Colon (tissue), 2 donors: ENCODE measurements around the gene LMNA.
"Not testable (repeated sequence)": the region's sequence is repeated elsewhere in the genome, so short reads cannot be mapped to it uniquely, and the experiment has no call there.

Experiments
- FAIRE-seq: peaks from 2 replicates; lab custom pipeline; 2012; peaks lifted over from hg19 to GRCh38; lab: Jason Lieb, UNC
- donor health status: control.
- donor health status: control.

LMNA gene

GRCh38 chr1:156104861-156105832 lies 9.4 kb upstream of the LMNA start:
- no peak for FAIRE-seq

- no peak for FAIRE-seq
Measured at GRCh38 chr1:156106624-156107488, 7.7 kb upstream of the LMNA start.

GRCh38 chr1:156108057-156108456 lies 6.5 kb upstream of the LMNA start:
- no peak for FAIRE-seq

- FAIRE-seq, result no peak
Measured at GRCh38 chr1:156108664-156109241, 5.8 kb upstream of the LMNA start.

GRCh38 chr1:156110252-156110651 lies 4.3 kb upstream of the LMNA start:
- FAIRE-seq, result no peak

- no peak for FAIRE-seq
Measured at GRCh38 chr1:156111355-156111962, 3.1 kb upstream of the LMNA start.

GRCh38 chr1:156112276-156113137 lies 2.0 kb upstream of the LMNA start:
- no peak for FAIRE-seq

- FAIRE-seq, result no peak
Measured at GRCh38 chr1:156113282-156113950, 1.1 kb upstream of the LMNA start.

- FAIRE-seq, result no peak
Measured at GRCh38 chr1:156114919-156115513, 505 bp downstream of the LMNA start.

- no peak for FAIRE-seq
Measured at GRCh38 chr1:156115514-156116374, 1.2 kb downstream of the LMNA start.

- FAIRE-seq, result not testable (repeated sequence)
Measured at GRCh38 chr1:156116731-156117130, 2.2 kb downstream of the LMNA start.

- FAIRE-seq, result no peak
Measured at GRCh38 chr1:156117414-156118176, 3.1 kb downstream of the LMNA start.

GRCh38 chr1:156118177-156118868 lies 3.8 kb downstream of the LMNA start:
- no peak for FAIRE-seq

GRCh38 chr1:156119503-156120209 lies 5.1 kb downstream of the LMNA start:
- no peak for FAIRE-seq

GRCh38 chr1:156120318-156120717 lies 5.8 kb downstream of the LMNA start:
- no peak for FAIRE-seq

GRCh38 chr1:156121005-156121404 lies 6.5 kb downstream of the LMNA start:
- not testable (repeated sequence) for FAIRE-seq

- no peak for FAIRE-seq
Measured at GRCh38 chr1:156121457-156121856, 6.9 kb downstream of the LMNA start.
